ENCODE measurements around the gene GULP1.

DNA sequence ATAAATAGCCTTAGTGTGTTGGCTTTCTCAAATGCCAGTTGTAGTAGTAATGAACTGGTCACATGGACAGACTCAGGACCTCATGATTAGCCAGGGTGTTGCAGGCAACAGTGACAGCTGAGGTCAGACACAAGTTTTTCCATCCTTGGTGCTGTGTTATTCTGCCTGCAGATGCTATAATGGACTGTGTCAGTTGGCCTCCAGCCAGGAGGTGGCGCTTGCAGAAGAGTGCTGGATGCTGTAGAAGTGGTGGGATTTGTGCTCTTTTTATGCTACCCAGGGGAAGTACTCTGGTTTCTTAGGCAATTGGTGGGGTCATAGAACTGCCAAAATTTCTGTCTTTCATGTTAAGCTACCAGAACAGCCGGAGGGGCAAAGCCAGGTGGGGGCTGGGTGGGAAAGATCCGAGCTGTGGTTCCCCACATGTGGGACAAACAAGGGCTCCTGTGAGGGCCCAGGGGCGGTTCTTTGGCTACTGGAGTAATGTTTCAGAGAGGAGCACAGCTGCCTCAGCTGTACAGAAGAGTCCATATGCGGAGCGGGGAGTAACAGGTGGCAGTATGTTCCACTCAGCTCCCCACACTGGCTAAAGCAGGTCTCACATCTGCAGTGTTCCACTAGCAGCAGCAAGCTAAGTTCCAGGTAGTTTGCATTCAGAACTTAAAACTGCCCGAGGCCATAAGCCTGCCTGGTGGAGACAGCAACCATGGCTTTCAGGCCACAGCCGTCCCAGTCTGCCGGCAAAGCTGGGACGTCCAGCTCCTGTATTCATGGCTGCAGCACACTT, 104.4 kb downstream of the GULP1 start:
- TF ChIP-seq CTCF (conservative IDR thresholded peaks at IDR 0.05 in 1 of 2, IDR thresholded peaks at IDR 0.05 in 1 of 2; ENCODE audit: low read depth in 1 of 2, low read length in 2 of 2) = no peak
- no peak for TF ChIP-seq EZH2 (IDR thresholded peaks at IDR 0.05; ENCODE audit: low read length, missing control alignments)
